Thyroid gland (tissue), 4 donors: ENCODE data around the gene DIO1.

ENCODE experiments used
- POLR2A ChIP-seq, 2 donors: fragments of 450-650 bp; IDR thresholded peaks; one replicate each; pipeline ENCODE4 v1.6.1; 2017; ENCODE audit warnings: antibody characterized with exemption in 2 of 2, mild to moderate bottlenecking in 2 of 2, moderate library complexity in 1 of 2
- TF ChIP-seq, protein P1 (sequence below), 6 experiments: fragments of 200-600 bp in 3 of 6; fragments of 450-650 bp in 3 of 6; sonication (generic) in 3 of 6; IDR thresholded peaks; one replicate each; pipeline ENCODE4 v1.5.1; 2016 to 2019; ENCODE audit warnings: antibody characterized with exemption in 6 of 6, mild to moderate bottlenecking in 2 of 6, inconsistent platforms in 1 of 6, moderate library complexity in 1 of 6

DNA sequence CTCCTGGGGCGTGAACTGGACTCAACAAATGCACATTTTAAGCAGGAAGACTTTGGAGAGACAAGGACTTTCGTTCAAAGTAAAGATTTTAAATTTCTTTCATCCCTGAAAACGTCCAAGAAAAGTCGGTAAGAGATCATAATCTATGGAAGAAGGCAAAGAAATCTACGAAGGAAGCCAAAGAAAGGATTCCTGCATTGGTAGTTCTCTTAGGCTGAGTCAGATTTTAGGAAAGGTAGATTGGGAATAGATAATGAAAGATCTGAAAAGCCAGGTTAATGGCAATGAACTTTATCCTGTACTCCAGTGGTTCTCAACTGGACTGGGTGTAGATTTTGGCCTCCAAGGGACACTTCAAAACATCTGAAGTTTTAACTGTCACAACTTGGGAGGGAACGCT, 49.1 kb downstream of the DIO1 start:
- no peak for TF ChIP-seq POLR2A (IDR thresholded peaks at IDR 0.05)
- TF ChIP-seq, protein P1, sequence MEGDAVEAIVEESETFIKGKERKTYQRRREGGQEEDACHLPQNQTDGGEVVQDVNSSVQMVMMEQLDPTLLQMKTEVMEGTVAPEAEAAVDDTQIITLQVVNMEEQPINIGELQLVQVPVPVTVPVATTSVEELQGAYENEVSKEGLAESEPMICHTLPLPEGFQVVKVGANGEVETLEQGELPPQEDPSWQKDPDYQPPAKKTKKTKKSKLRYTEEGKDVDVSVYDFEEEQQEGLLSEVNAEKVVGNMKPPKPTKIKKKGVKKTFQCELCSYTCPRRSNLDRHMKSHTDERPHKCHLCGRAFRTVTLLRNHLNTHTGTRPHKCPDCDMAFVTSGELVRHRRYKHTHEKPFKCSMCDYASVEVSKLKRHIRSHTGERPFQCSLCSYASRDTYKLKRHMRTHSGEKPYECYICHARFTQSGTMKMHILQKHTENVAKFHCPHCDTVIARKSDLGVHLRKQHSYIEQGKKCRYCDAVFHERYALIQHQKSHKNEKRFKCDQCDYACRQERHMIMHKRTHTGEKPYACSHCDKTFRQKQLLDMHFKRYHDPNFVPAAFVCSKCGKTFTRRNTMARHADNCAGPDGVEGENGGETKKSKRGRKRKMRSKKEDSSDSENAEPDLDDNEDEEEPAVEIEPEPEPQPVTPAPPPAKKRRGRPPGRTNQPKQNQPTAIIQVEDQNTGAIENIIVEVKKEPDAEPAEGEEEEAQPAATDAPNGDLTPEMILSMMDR (IDR thresholded peaks at IDR 0.05), result no peak
